Endothelial cell of umbilical vein (primary cell): ENCODE results near the gene CREM. TPM values are rescaled to one million over a fixed set of nuclear protein-coding genes. Genes with fewer than 3 reads are reported as not detected.

Source experiments
- BruUV-seq: library from RNA; stranded (reverse); fragments of 400-500 nt; replicated peaks from 2 replicates; lab custom pipeline; 2021; lab: Mats Ljungman, UMichigan
- CTCF ChIA-PET: fragments of 300-600, 350-600 bp; sonication (Branson Sonifier 250); formaldehyde crosslinking; loops from one replicate; lab custom pipeline; 2021; ENCODE audit warnings: antibody characterized with exemption, inconsistent platforms; lab: Charles Lee
- POLR2A ChIA-PET: fragments of 300-600, 350-600 bp; sonication (Branson Sonifier 250); formaldehyde crosslinking; loops from one replicate; lab custom pipeline; 2021; ENCODE audit warnings: antibody characterized with exemption, inconsistent platforms; lab: Charles Lee
- DNase-seq: peaks from one replicate; pipeline ENCODE4 v3.0.0-alpha.2; 2011; ENCODE audit warnings: low read depth, low spot score
- FAIRE-seq: peaks from 2 replicates; lab custom pipeline; 2011; peaks lifted over from hg19 to GRCh38; lab: Jason Lieb, UNC
- H2AFZ ChIP-seq: 2 replicates; pipeline ENCODE4 v1.6.0; 2012; ENCODE audit warnings: low read depth, low read length, control low read depth, inconsistent platforms
- H3K27ac ChIP-seq: 2 replicates; pipeline ENCODE4 v1.5.1; 2011; ENCODE audit warnings: low read depth, mild to moderate bottlenecking, control low read depth, low read length, moderate library complexity; ENCODE audit not compliant: insufficient read depth
- H3K27me3 ChIP-seq, 2 experiments: 2 replicates each; pipeline versions ENCODE4 v1.6.0 to v1.6.1; 2011; ENCODE audit warnings: low read length in 2 of 2, mixed read lengths in 1 of 2; ENCODE audit not compliant: control insufficient read depth in 2 of 2, insufficient read depth in 2 of 2
- H3K36me3 ChIP-seq, 2 experiments: 2 replicates in 1 of 2; 3 replicates in 1 of 2; pipeline ENCODE4 v1.5.1; 2011; ENCODE audit warnings: low read length in 2 of 2, mild to moderate bottlenecking in 1 of 2, moderate library complexity in 1 of 2; ENCODE audit not compliant: control insufficient read depth in 2 of 2, insufficient read depth in 2 of 2; ENCODE audit errors: extremely low read depth in 1 of 2
- H3K4me1 ChIP-seq: 3 replicates; pipeline ENCODE4 v1.5.1; 2011; ENCODE audit warnings: mild to moderate bottlenecking, low read length; ENCODE audit not compliant: control insufficient read depth, insufficient read depth; ENCODE audit errors: extremely low read depth
- H3K4me2 ChIP-seq: 2 replicates; pipeline ENCODE4 v1.6.1; 2011; ENCODE audit warnings: low read length, control low read depth, mixed read lengths; ENCODE audit not compliant: insufficient read depth
- H3K4me3 ChIP-seq, 3 experiments: fragments of 200-600 bp in 1 of 3; sonication (generic), shearing (Covaris generic) in 1 of 3; replicated peaks in 1 of 3; 2 replicates each; pipeline ENCODE4 v1.5.1; 2011 to 2016; ENCODE audit warnings: control low read depth in 3 of 3, low read length in 3 of 3, mild to moderate bottlenecking in 2 of 3, inconsistent platforms in 1 of 3, low read depth in 1 of 3, moderate library complexity in 1 of 3; ENCODE audit not compliant: insufficient read depth in 1 of 3
- H3K79me2 ChIP-seq: 2 replicates; pipeline ENCODE4 v1.6.0; 2012; ENCODE audit warnings: low read length, inconsistent platforms; ENCODE audit not compliant: control insufficient read depth, insufficient read depth
- H3K9ac ChIP-seq: replicated peaks from 2 replicates; pipeline ENCODE3; 2011; ENCODE audit warnings: low read length, control low read depth; ENCODE audit not compliant: insufficient read depth; ENCODE audit errors: extremely low read depth
- H3K9me1 ChIP-seq: replicated peaks from 3 replicates; pipeline ENCODE4 v1.6.0; 2011; ENCODE audit warnings: mild to moderate bottlenecking, low read length; ENCODE audit not compliant: control insufficient read depth, insufficient read depth; ENCODE audit errors: extremely low read depth
- H3K9me3 ChIP-seq: replicated peaks from 2 replicates; pipeline ENCODE4 v1.5.1; 2012; ENCODE audit warnings: low read length, inconsistent platforms; ENCODE audit not compliant: control insufficient read depth, insufficient read depth
- H4K20me1 ChIP-seq: replicated peaks from 2 replicates; pipeline ENCODE3; 2011; ENCODE audit warnings: mild to moderate bottlenecking, low read length; ENCODE audit not compliant: control insufficient read depth, insufficient read depth; ENCODE audit errors: extremely low read depth
- EZH2 ChIP-seq: IDR thresholded peaks from 2 replicates; pipeline ENCODE4 v1.6.1; 2012; ENCODE audit warnings: borderline replicate concordance, low read depth, mild to moderate bottlenecking, moderate library complexity, low read length, inconsistent platforms; ENCODE audit not compliant: severe bottlenecking
- FOS ChIP-seq: IDR thresholded peaks from 2 replicates; pipeline ENCODE4 v1.6.1; 2011; ENCODE audit warnings: mild to moderate bottlenecking, low read length, moderate library complexity, borderline replicate concordance; ENCODE audit not compliant: insufficient read depth
- GATA2 ChIP-seq: IDR thresholded peaks from 2 replicates; pipeline ENCODE4 v1.7.0; 2011; ENCODE audit warnings: low read depth, mild to moderate bottlenecking, moderate library complexity, mixed read lengths, low read length; ENCODE audit not compliant: insufficient read length, insufficient read depth
- JUN ChIP-seq: IDR thresholded peaks from 2 replicates; pipeline ENCODE4 v1.6.1; 2011; ENCODE audit warnings: borderline replicate concordance, low read depth; ENCODE audit not compliant: insufficient read length, insufficient read depth
- MAX ChIP-seq: IDR thresholded peaks from 2 replicates; pipeline ENCODE4 v1.6.1; 2011; ENCODE audit not compliant: insufficient read depth, insufficient read length
- MYC ChIP-seq: IDR thresholded peaks from one replicate; pipeline ENCODE4 v1.6.1; 2011; ENCODE audit warnings: mild to moderate bottlenecking, low read depth, low read length
- POLR2A ChIP-seq: IDR thresholded peaks from 2 replicates; pipeline ENCODE4 v1.6.1; 2012; ENCODE audit warnings: low read depth, mild to moderate bottlenecking, control low read depth, low read length
- POLR2AphosphoS5 ChIP-seq: IDR thresholded peaks from 2 replicates; pipeline ENCODE4 v1.6.1; 2012; ENCODE audit warnings: low read depth, mild to moderate bottlenecking, control low read depth, low read length, moderate library complexity; ENCODE audit not compliant: insufficient read depth
- dilution Hi-C: fragments of 300-500 bp; cut with MboI; formaldehyde crosslinking; loops from one replicate; pipeline ENCODE4 v1.15.0; 2019; ENCODE audit warnings: low sequenced_read_pairs; ENCODE audit not compliant: extremely low pct_ligation_motif_present
- intact Hi-C: fragments of 100-400 bp; cut with micrococcal nuclease; formaldehyde crosslinking; loops from one replicate; pipeline ENCODE4 v1.10.0; 2022
- polyA plus RNA-seq, 4 experiments: library from polyadenylated mRNA; depleted of rRNA in 3 of 4; stranded (reverse) in 3 of 4; unstranded in 1 of 4; fragments of >200 nt; gene quantifications; 2 replicates each; pipeline versions ENCODE4 v1.2.1 to v1.2.3, GENCODE V29; 2011 to 2012; ENCODE audit warnings: missing spikeins in 1 of 4
- total RNA-seq: library from RNA; stranded (reverse); gene quantifications from 2 replicates; pipeline ENCODE4 v1.2.3, GENCODE V29; 2021
- TF ChIP-seq, protein P1 (sequence below), 2 donors: IDR thresholded peaks; 1 replicate in 1 of 2; 2 replicates in 1 of 2; pipeline ENCODE4 v1.5.1; 2011; ENCODE audit warnings: low read length in 2 of 2, mild to moderate bottlenecking in 2 of 2, moderate library complexity in 2 of 2, control low read depth in 1 of 2, inconsistent platforms in 1 of 2, low read depth in 1 of 2; ENCODE audit not compliant: insufficient read depth in 1 of 2; ENCODE audit errors: extremely low read depth in 1 of 2

Gene CREM
- total and polyA plus RNA-seq, 2 donors (not counting 3 experiments of a cell fraction or from before 2014, with no cell fraction given), result 35.5 to 39.8 TPM

DNA sequence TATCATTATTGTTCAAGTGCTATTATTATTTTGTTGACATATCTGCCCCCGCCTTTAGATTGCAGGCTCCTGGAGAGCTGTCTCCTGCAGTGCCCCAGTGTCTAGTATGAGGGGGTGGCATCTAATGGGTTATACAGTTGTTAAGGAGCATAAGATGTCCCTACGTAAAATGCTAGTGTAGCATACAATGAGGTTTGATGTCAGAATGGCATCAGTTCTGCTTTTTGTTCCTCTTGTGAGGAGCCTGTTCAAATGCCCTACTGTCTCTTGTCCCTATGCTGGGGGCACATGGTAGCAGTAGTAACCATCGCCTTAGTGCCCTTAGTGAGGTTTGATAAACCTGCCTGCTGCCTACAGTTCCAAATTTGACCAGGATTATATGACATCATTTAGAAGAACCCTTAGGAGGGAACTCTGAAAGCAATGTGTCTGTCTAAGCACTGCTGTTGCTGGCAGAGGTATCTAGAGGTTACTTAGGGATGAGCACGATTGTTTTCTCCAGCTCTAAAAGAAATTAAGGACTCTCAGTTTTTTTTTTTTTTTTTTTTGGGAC is 9.7 kb downstream of the CREM start:
- dilution Hi-C loops (no loop called here), intact Hi-C loops (no loop called here)
- ChIA-PET CTCF (interaction anchor here (0.6 kb wide), 1 partner anchor 66 kb away, joined by 3 read pairs; no protein-coding TSS in a partner anchor), POLR2A (interaction anchor here (0.6 kb wide), 1 partner anchor 35 kb away, joined by 3 read pairs; no protein-coding TSS in a partner anchor)
- Histone ChIP-seq H3K9me1 (no peaks in the 10 kb centered on the region), H3K27ac (no peak overlapping the region), H4K20me1 (no peaks in the 10 kb centered on the region), H3K9ac (no peak overlapping the region), H2AFZ (no peak overlapping the region), H3K27me3 (no peaks in the 10 kb centered on the region), H3K9me3 (no peaks in the 10 kb centered on the region), H3K4me1 (no peaks in the 10 kb centered on the region), H3K4me2 (no peak overlapping the region), H3K36me3 (no peaks in the 10 kb centered on the region), H3K79me2 (peaks cover 2% of the 10 kb centered on the region), H3K4me3 (no peak overlapping the region)
- TF ChIP-seq, protein P1, sequence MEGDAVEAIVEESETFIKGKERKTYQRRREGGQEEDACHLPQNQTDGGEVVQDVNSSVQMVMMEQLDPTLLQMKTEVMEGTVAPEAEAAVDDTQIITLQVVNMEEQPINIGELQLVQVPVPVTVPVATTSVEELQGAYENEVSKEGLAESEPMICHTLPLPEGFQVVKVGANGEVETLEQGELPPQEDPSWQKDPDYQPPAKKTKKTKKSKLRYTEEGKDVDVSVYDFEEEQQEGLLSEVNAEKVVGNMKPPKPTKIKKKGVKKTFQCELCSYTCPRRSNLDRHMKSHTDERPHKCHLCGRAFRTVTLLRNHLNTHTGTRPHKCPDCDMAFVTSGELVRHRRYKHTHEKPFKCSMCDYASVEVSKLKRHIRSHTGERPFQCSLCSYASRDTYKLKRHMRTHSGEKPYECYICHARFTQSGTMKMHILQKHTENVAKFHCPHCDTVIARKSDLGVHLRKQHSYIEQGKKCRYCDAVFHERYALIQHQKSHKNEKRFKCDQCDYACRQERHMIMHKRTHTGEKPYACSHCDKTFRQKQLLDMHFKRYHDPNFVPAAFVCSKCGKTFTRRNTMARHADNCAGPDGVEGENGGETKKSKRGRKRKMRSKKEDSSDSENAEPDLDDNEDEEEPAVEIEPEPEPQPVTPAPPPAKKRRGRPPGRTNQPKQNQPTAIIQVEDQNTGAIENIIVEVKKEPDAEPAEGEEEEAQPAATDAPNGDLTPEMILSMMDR (IDR thresholded peaks at IDR 0.05; ENCODE audit: extremely low read depth in 1 of 2, insufficient read depth in 1 of 2, low read depth in 1 of 2, low read length in 2 of 2), result no peak
- TF ChIP-seq POLR2A (no peak), FOS (no peak), POLR2AphosphoS5 (no peak), GATA2 (no peak), MAX (no peak), JUN (no peak), EZH2 (no peak), MYC (no peak)
- BruUV-seq, result no TSS peak
- FAIRE-seq (no peak), DNase-seq (no peak)
